GM18909 (cell line): Measurements from ENCODE around the gene TRIM38.
A peak's percentile ranks its signal among the peaks of the same experiment; 100 is the strongest.
"Not testable (repeated sequence)": the region's sequence is repeated elsewhere in the genome, so short reads cannot be mapped to it uniquely, and the experiment has no call there.

Experiments used
- ATAC-seq: cut with Tn5 transposase; IDR thresholded peaks from one replicate; pipeline ENCODE4 v1.9.1; 2021; ENCODE audit warnings: mild to moderate bottlenecking; ENCODE audit not compliant: unreplicated experiment, poor library complexity

Gene TRIM38

GRCh38 chr6:25962149-25963127, at the start of gene TRIM38:
Gene TRIM38, plus strand, starts transcription at chr6:25962802. Its CDS starts 3,721 bp downstream, at chr6:25966523.
- peak; percentile 78 for ATAC-seq

- ATAC-seq = no peak
These were observed 48.9 kb upstream of the TRIM38 start for GRCh38 chr6:25913741-25914140.

GRCh38 chr6:25916330-25916729, 46.3 kb upstream of the TRIM38 start:
- no peak for ATAC-seq

- ATAC-seq = no peak
These were observed 45.7 kb upstream of the TRIM38 start for GRCh38 chr6:25916789-25917490.

GRCh38 chr6:25918083-25918683, 44.4 kb upstream of the TRIM38 start:
- ATAC-seq = no peak

GRCh38 chr6:25919657-25920056, 42.9 kb upstream of the TRIM38 start:
- no peak for ATAC-seq

GRCh38 chr6:25921525-25922203, 40.9 kb upstream of the TRIM38 start:
- no peak for ATAC-seq

GRCh38 chr6:25922301-25922700, 40.3 kb upstream of the TRIM38 start:
- ATAC-seq = no peak

- ATAC-seq = no peak
These were observed 36.7 kb upstream of the TRIM38 start for GRCh38 chr6:25925876-25926275.

- ATAC-seq = no peak
These were observed 35.4 kb upstream of the TRIM38 start for GRCh38 chr6:25927178-25927577.

- ATAC-seq = no peak
These were observed 34.8 kb upstream of the TRIM38 start for GRCh38 chr6:25927756-25928216.

- no peak for ATAC-seq
These were observed 33.9 kb upstream of the TRIM38 start for GRCh38 chr6:25928562-25929324.

GRCh38 chr6:25929785-25930184, 32.8 kb upstream of the TRIM38 start:
- ATAC-seq = not testable (repeated sequence)

GRCh38 chr6:25930532-25931410, 31.8 kb upstream of the TRIM38 start, which contains the start of gene SLC17A2:
Gene SLC17A2, minus strand, starts transcription at chr6:25930691. Its CDS starts 4,895 bp downstream, at chr6:25925796.
- no peak for ATAC-seq

- ATAC-seq = no peak
These were observed 31.2 kb upstream of the TRIM38 start for GRCh38 chr6:25931411-25931709.

- no peak for ATAC-seq
These were observed 28.4 kb upstream of the TRIM38 start for GRCh38 chr6:25934156-25934555.

GRCh38 chr6:25934735-25935313, 27.8 kb upstream of the TRIM38 start:
- no peak for ATAC-seq

GRCh38 chr6:25935953-25936352, 26.6 kb upstream of the TRIM38 start:
- ATAC-seq = no peak
